Neuron (in vitro differentiated cells): ENCODE results near the gene PANX2.
"Not testable (repeated sequence)": the region's sequence is repeated elsewhere in the genome, so short reads cannot be mapped to it uniquely, and the experiment has no call there.

Experiments
- H2AFZ ChIP-seq: one replicate; pipeline ENCODE4 v1.6.1; 2013; ENCODE audit warnings: low read depth, mild to moderate bottlenecking, inconsistent platforms, low read length, moderate library complexity
- H3K27me3 ChIP-seq: one replicate; pipeline ENCODE4 v1.6.1; 2013; ENCODE audit warnings: low read length; ENCODE audit not compliant: insufficient read depth
- H3K36me3 ChIP-seq: one replicate; pipeline ENCODE4 v1.6.1; 2013; ENCODE audit warnings: low read length; ENCODE audit not compliant: insufficient read depth
- H3K4me1 ChIP-seq: one replicate; pipeline ENCODE4 v1.6.1; 2013; ENCODE audit warnings: low read length; ENCODE audit not compliant: insufficient read depth
- H3K4me3 ChIP-seq: 2 replicates; pipeline ENCODE4 v1.5.1; 2013; ENCODE audit warnings: mild to moderate bottlenecking, low read length, moderate library complexity
- H3K9me3 ChIP-seq: one replicate; pipeline ENCODE4 v1.6.1; 2013; ENCODE audit warnings: low read length

Gene PANX2

GRCh38 chr22:50197856-50198623, 27.5 kb downstream of the PANX2 start:
- Histone ChIP-seq H3K4me1 (peaks cover 18% of the 10 kb centered on the region), H3K27me3 (no peaks in the 10 kb centered on the region)

DNA sequence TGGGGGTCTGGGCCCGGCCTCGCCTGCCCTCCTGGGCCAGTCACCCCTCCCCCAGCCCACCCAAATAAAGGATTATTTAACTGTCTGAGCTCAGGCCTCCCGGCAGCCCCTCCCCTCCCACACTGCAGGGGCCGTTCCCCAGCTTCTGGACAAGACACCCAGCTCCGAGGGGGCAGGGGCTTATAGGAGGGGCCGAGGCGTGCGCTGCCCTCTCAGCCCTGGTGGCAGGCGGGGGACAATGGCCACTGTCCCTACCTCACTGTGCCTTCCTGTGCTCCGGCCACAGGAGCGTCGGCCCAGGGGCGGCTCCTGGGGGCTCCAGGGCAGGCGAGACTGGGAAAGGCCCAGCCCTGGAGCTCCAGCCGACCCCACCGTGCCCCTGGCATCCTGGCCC, 28.1 kb downstream of the PANX2 start:
- H3K4me1 ChIP-seq, result peaks cover 18% of the 10 kb centered on the region
- peaks cover 25% of the 10 kb centered on the region for H3K36me3 ChIP-seq
- H3K4me3 ChIP-seq, result no peak overlapping the region
- H2AFZ ChIP-seq, result no peak overlapping the region
- peaks cover 5% of the 10 kb centered on the region for H3K9me3 ChIP-seq
- H3K27me3 ChIP-seq, result no peaks in the 10 kb centered on the region

More at GRCh38 chr22:50197856-50198623, 27.5 kb downstream of the PANX2 start:
- no peak overlapping the region for H2AFZ ChIP-seq
- H3K9me3 ChIP-seq, result no peaks in the 10 kb centered on the region
- H3K4me3 ChIP-seq, result no peak overlapping the region
- H3K36me3 ChIP-seq, result peaks cover 19% of the 10 kb centered on the region

DNA sequence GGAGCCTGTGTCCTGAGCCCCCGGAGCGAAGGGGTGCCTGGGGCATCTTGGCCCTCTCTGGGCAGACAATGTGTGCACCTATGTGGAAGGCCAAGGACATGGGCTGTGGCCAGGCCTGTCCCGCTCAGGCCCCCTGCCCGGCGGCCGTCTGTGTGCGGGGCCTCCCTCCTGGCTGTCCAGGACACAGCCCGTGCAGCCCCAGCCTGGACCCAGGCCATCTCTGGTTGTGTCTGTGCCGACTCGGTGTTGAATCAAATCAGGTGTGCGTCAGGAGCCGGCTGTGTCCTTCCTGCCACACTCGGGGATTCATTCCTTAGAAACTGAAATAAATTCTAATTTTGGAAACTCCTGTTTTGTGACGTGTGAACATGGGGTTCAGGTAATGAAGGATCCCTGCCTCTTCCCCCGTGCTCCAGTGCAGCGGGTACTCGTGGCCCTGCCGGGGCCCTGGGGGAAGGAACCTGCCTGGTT, 28.8 kb downstream of the PANX2 start:
- H3K36me3 ChIP-seq, result peaks cover 26% of the 10 kb centered on the region
- H3K4me1 ChIP-seq, result peaks cover 18% of the 10 kb centered on the region
- H3K27me3 ChIP-seq, result no peaks in the 10 kb centered on the region
- H3K9me3 ChIP-seq, result peaks cover 5% of the 10 kb centered on the region
- H3K4me3 ChIP-seq, result no peak overlapping the region
- no peak overlapping the region for H2AFZ ChIP-seq

GRCh38 chr22:50199829-50200460, 29.4 kb downstream of the PANX2 start:
- H3K36me3 ChIP-seq, result peaks cover 24% of the 10 kb centered on the region
- peak overlapping the region; percentile 73 for H3K4me3 ChIP-seq
- H2AFZ ChIP-seq, result peak overlapping the region; percentile 54
- peaks cover 18% of the 10 kb centered on the region for H3K4me1 ChIP-seq
- peaks cover 5% of the 10 kb centered on the region for H3K9me3 ChIP-seq
- no peaks in the 10 kb centered on the region for H3K27me3 ChIP-seq

DNA sequence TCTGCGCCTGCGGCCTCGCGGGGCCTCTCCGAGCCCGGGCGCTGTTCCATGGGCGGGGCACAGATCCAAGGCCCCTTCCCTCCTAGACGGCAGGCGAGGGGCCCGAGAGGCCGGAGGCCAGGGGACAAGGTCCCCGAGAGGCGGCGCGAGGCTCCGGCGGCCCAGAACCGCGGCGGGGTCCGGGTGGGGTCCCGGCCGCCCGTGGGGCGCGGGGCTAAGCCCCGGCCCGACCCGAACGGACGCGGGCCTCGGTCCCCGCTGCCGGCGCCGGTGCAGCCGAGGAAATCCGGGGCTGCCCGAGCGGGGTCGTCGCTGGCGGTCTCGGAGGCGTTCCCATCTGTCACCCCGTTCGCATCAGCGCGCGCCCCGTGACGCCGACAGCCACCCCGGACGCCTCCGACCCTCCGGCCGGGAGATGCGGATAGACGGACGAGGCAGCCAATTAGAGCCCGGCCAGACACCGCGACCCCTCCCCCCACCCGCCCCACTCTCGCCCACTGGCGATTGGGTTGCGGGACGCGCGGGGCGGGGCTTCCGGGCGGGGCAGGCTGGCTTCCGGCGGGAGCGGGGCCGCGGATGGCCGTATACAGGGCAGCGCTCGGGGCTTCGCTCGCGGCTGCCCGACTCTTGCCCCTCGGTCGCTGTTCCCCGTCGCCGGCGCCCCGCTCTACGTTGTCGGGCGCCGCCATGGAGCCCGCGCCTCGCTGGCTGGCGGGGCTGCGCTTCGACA, 30.1 kb downstream of the PANX2 start, which contains the start of gene SELENOO:
TSS of gene SELENOO (plus strand) at position 551 of the 730 bp plus-strand sequence. CDS start at position 577, 26 bp downstream.
- Histone ChIP-seq H2AFZ (peak within 1 kb of the TSS; percentile 54), H3K36me3 (peaks cover 21% of the 10 kb centered on the region), H3K4me1 (peaks cover 18% of the 10 kb centered on the region), H3K9me3 (peaks cover 5% of the 10 kb centered on the region), H3K27me3 (no peaks in the 10 kb centered on the region), H3K4me3 (peak within 1 kb of the TSS; percentile 73)

DNA sequence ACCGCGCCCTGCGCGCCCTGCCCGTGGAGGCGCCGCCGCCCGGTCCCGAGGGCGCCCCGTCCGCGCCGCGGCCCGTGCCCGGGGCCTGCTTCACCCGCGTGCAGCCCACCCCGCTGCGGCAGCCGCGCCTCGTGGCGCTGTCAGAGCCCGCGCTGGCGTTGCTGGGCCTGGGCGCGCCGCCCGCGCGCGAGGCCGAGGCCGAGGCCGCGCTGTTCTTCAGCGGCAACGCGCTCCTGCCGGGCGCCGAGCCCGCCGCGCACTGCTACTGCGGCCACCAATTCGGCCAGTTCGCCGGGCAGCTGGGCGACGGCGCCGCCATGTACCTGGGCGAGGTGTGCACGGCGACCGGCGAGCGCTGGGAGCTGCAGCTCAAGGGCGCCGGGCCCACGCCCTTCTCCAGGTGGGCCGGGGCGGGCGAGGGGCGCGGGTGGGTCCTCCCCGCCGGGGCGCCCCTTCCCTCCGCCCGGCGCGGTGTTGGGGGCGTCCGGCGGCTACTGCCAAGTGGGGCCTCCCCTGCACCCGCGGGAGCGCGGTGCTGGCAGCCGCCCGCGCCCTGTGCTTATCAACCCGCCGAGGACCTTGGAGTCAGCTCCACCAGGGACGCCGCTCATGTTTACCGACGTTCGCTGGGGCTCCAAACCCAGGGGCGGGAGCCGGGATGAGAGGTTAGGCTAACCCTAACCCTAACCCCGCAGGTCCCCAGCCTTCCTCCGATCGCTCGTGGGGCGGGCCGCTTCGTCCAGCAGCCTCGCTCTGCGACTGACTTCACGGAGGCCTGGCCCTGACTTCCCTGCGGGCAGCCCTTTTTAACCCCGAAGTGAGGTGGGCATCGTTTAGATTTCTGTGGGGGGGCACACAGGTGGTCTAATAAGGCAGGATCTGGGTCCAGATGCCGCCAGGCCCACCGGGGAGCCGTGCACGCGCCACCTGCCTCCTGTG, 30.9 kb downstream of the PANX2 start:
- H3K4me3 ChIP-seq, result peak overlapping the region; percentile 73
- peaks cover 5% of the 10 kb centered on the region for H3K9me3 ChIP-seq
- no peaks in the 10 kb centered on the region for H3K27me3 ChIP-seq
- H3K4me1 ChIP-seq, result peaks cover 18% of the 10 kb centered on the region
- peaks cover 27% of the 10 kb centered on the region for H3K36me3 ChIP-seq
- no peak overlapping the region for H2AFZ ChIP-seq

- Histone ChIP-seq H3K9me3 (peaks cover 5% of the 10 kb centered on the region), H3K4me1 (peaks cover 19% of the 10 kb centered on the region), H2AFZ (no peak overlapping the region), H3K4me3 (peak overlapping the region; percentile 73), H3K36me3 (peaks cover 32% of the 10 kb centered on the region), H3K27me3 (no peaks in the 10 kb centered on the region)
Measured at GRCh38 chr22:50202130-50202666, 31.7 kb downstream of the PANX2 start.

- Histone ChIP-seq H3K36me3 (peaks cover 35% of the 10 kb centered on the region), H3K4me1 (peaks cover 25% of the 10 kb centered on the region), H3K4me3 (no peak overlapping the region), H3K27me3 (no peaks in the 10 kb centered on the region), H3K9me3 (peaks cover 5% of the 10 kb centered on the region), H2AFZ (no peak overlapping the region)
Measured at GRCh38 chr22:50203288-50203687, 32.8 kb downstream of the PANX2 start.

GRCh38 chr22:50204571-50204970, 34.0 kb downstream of the PANX2 start:
- Histone ChIP-seq H3K36me3 (peaks cover 38% of the 10 kb centered on the region), H3K9me3 (peaks cover 5% of the 10 kb centered on the region), H3K27me3 (no peaks in the 10 kb centered on the region), H2AFZ (no peak overlapping the region), H3K4me1 (peaks cover 22% of the 10 kb centered on the region), H3K4me3 (no peak overlapping the region)

DNA sequence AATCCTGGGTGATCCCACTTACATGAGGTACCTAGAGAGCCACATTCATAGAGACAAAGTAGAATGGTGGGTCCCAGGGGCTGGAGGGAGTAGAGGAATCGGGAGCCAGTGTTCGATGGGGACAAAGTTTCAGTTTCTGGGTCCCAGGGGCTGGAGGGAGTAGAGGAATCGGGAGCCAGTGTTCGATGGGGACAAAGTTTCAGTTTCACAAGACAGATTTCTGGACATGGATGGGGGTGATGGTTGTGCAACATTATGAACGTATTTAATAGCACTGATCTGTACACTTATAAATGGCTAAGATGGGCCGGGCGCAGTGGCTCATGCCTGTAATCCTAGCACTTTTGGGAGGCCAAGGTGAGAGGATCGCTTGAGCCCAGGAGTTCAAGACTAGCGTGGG, 34.5 kb downstream of the PANX2 start:
- peaks cover 18% of the 10 kb centered on the region for H3K4me1 ChIP-seq
- not testable (repeated sequence) for H2AFZ ChIP-seq, H3K9me3 ChIP-seq, H3K27me3 ChIP-seq, H3K4me3 ChIP-seq
- H3K36me3 ChIP-seq, result peaks cover 38% of the 10 kb centered on the region

- Histone ChIP-seq H3K9me3 (peaks cover 5% of the 10 kb centered on the region), H3K4me1 (peaks cover 15% of the 10 kb centered on the region), H3K36me3 (peaks cover 46% of the 10 kb centered on the region), H3K27me3 (no peaks in the 10 kb centered on the region), H3K4me3 (no peak overlapping the region), H2AFZ (no peak overlapping the region)
Measured at GRCh38 chr22:50205781-50206569, 35.4 kb downstream of the PANX2 start.
